SK-N-SH treated with all-trans-retinoic acid at 6 μM for 48 hours (cell line): Measurements from ENCODE around the gene MMADHC.

ENCODE experiments used
- ATAC-seq: fragments of 200-7000 bp; cut with Tn5 transposase; 3 replicates; pipeline ENCODE4 v1.9.1; 2020; ENCODE audit warnings: mild to moderate bottlenecking, moderate library complexity
- CSDC2 ChIP-seq: fragments of 250-450 bp; sonication (Bioruptor Pico); IDR thresholded peaks from 2 replicates; pipeline ENCODE4 v1.5.0; 2020; ENCODE audit warnings: mild to moderate bottlenecking, moderate library complexity
- ESRRG ChIP-seq: fragments of 250-450 bp; sonication (Bioruptor Pico); IDR thresholded peaks from 2 replicates; pipeline ENCODE4 v1.6.1; 2021; ENCODE audit warnings: mild to moderate bottlenecking
- GLIS3 ChIP-seq: fragments of 250-450 bp; sonication (Bioruptor Pico); IDR thresholded peaks from 2 replicates; pipeline ENCODE4 v1.5.0; 2020; ENCODE audit warnings: mild to moderate bottlenecking, moderate library complexity
- ISL1 ChIP-seq: fragments of 250-450 bp; sonication (Bioruptor Pico); IDR thresholded peaks from 2 replicates; pipeline ENCODE4 v2.1.2; 2022; ENCODE audit warnings: mild to moderate bottlenecking, moderate library complexity
- OSR1 ChIP-seq: fragments of 250-450 bp; sonication (Bioruptor Pico); IDR thresholded peaks from 2 replicates; pipeline ENCODE4 v1.8.0; 2022; ENCODE audit warnings: moderate library complexity, mild to moderate bottlenecking, inconsistent platforms
- POU6F1 ChIP-seq: fragments of 250-450 bp; sonication (Bioruptor Pico); IDR thresholded peaks from 2 replicates; pipeline ENCODE4 v1.8.0; 2021; ENCODE audit warnings: low read depth, mild to moderate bottlenecking, moderate library complexity, borderline replicate concordance
- RARB ChIP-seq: fragments of 250-450 bp; sonication (Bioruptor Pico); IDR thresholded peaks from 2 replicates; pipeline ENCODE4 v1.8.0; 2021; ENCODE audit warnings: mild to moderate bottlenecking, moderate library complexity
- SNAI2 ChIP-seq: fragments of 250-450 bp; sonication (Bioruptor Pico); IDR thresholded peaks from 2 replicates; pipeline ENCODE4 v1.5.0; 2020; ENCODE audit warnings: mild to moderate bottlenecking, moderate library complexity
- TCF4 ChIP-seq: fragments of 250-450 bp; sonication (Bioruptor Pico); IDR thresholded peaks from 2 replicates; pipeline ENCODE4 v1.8.0; 2021; ENCODE audit warnings: mild to moderate bottlenecking, moderate library complexity, borderline replicate concordance
- TOX ChIP-seq: fragments of 250-450 bp; sonication (Bioruptor Pico); IDR thresholded peaks from 2 replicates; pipeline ENCODE4 v1.8.0; 2021; ENCODE audit warnings: mild to moderate bottlenecking, moderate library complexity, borderline replicate concordance
- ZFP3 ChIP-seq: fragments of 250-450 bp; sonication (Bioruptor Pico); IDR thresholded peaks from 2 replicates; pipeline ENCODE4 v1.5.0; 2020; ENCODE audit warnings: mild to moderate bottlenecking, moderate library complexity
- ZFP30 ChIP-seq: fragments of 450-650 bp; formaldehyde crosslinking; IDR thresholded peaks from 2 replicates; pipeline ENCODE4 v1.5.0; 2022; ENCODE audit warnings: mild to moderate bottlenecking, moderate library complexity
- ZNF565 ChIP-seq: fragments of 450-650 bp; formaldehyde crosslinking; conservative IDR thresholded peaks from 2 replicates; pipeline ENCODE4 v1.5.0; 2020; ENCODE audit warnings: low read depth, mild to moderate bottlenecking, moderate library complexity
- ZNF70 ChIP-seq: fragments of 450-650 bp; formaldehyde crosslinking; IDR thresholded peaks from 2 replicates; pipeline ENCODE4 v1.5.0; 2020; ENCODE audit warnings: mild to moderate bottlenecking, moderate library complexity
- ZNF8 ChIP-seq: fragments of 450-650 bp; formaldehyde crosslinking; IDR thresholded peaks from 2 replicates; pipeline ENCODE4 v1.5.0; 2020; ENCODE audit warnings: mild to moderate bottlenecking, moderate library complexity
- TF ChIP-seq, protein P1 (sequence below): fragments of 250-450 bp; sonication (Bioruptor Pico); IDR thresholded peaks from 2 replicates; pipeline ENCODE4 v1.8.0; 2020; ENCODE audit warnings: mild to moderate bottlenecking, moderate library complexity, borderline replicate concordance
- TF ChIP-seq, protein P2 (sequence below): fragments of 250-450 bp; sonication (Bioruptor Pico); IDR thresholded peaks from 2 replicates; pipeline ENCODE4 v1.5.1; 2020; ENCODE audit warnings: low read depth, mild to moderate bottlenecking, moderate library complexity
- TF ChIP-seq, protein P3 (sequence below): fragments of 250-450 bp; sonication (Bioruptor Pico); IDR thresholded peaks from 2 replicates; pipeline ENCODE4 v1.5.1; 2021; ENCODE audit warnings: mild to moderate bottlenecking, moderate library complexity
- TF ChIP-seq, protein P4 (sequence below): fragments of 250-450 bp; sonication (Bioruptor Pico); IDR thresholded peaks from 2 replicates; pipeline ENCODE4 v1.5.0; 2020; ENCODE audit warnings: mild to moderate bottlenecking, moderate library complexity

The MMADHC gene

GRCh38 chr2:149556452-149556851 is 31.1 kb downstream of the MMADHC start:
- ATAC-seq = no peak
- TF ChIP-seq ZFP30 (CRISPR knock-in tag) = no peak
- no peak for TF ChIP-seq ESRRG (CRISPR knock-in tag)
- TF ChIP-seq SNAI2 (CRISPR knock-in tag) = no peak

- TF ChIP-seq, protein P1, sequence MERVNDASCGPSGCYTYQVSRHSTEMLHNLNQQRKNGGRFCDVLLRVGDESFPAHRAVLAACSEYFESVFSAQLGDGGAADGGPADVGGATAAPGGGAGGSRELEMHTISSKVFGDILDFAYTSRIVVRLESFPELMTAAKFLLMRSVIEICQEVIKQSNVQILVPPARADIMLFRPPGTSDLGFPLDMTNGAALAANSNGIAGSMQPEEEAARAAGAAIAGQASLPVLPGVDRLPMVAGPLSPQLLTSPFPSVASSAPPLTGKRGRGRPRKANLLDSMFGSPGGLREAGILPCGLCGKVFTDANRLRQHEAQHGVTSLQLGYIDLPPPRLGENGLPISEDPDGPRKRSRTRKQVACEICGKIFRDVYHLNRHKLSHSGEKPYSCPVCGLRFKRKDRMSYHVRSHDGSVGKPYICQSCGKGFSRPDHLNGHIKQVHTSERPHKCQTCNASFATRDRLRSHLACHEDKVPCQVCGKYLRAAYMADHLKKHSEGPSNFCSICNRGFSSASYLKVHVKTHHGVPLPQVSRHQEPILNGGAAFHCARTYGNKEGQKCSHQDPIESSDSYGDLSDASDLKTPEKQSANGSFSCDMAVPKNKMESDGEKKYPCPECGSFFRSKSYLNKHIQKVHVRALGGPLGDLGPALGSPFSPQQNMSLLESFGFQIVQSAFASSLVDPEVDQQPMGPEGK (CRISPR knock-in tag) = no peak
- TF ChIP-seq CSDC2 (no peak), ZFP3 (CRISPR knock-in tag) (no peak), OSR1 (CRISPR knock-in tag) (no peak), ESRRG (CRISPR knock-in tag) (no peak), ZNF565 (CRISPR knock-in tag) (no peak), RARB (CRISPR knock-in tag) (no peak)
- TF ChIP-seq, protein P2, sequence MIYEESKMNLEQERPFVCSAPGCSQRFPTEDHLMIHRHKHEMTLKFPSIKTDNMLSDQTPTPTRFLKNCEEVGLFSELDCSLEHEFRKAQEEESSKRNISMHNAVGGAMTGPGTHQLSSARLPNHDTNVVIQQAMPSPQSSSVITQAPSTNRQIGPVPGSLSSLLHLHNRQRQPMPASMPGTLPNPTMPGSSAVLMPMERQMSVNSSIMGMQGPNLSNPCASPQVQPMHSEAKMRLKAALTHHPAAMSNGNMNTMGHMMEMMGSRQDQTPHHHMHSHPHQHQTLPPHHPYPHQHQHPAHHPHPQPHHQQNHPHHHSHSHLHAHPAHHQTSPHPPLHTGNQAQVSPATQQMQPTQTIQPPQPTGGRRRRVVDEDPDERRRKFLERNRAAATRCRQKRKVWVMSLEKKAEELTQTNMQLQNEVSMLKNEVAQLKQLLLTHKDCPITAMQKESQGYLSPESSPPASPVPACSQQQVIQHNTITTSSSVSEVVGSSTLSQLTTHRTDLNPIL (CRISPR knock-in tag) = no peak
- no peak for ATAC-seq
Observed at GRCh38 chr2:149552830-149553229, 34.7 kb downstream of the MMADHC start.

DNA sequence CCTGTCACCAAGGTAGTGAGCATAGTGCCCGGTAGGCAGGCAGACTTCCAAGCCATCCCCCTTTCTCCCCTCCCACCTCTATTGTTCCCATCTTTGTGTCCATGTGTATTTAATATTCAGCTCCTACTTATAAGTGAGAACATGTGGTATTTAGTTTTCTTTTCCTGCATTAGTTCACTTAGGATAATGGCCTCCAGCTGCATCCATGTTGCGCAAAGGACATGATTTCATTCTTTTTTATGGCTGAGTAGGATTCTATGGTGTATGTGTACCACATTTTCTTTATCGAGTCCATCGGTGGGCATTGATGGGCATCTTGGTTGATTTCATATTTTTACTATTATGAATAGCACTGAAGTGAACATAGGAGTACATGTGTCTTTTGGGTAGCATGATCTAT is 35.3 kb downstream of the MMADHC start:
- TF ChIP-seq ZNF70 (CRISPR knock-in tag) = no peak
- no peak for TF ChIP-seq SNAI2 (CRISPR knock-in tag)
- TF ChIP-seq, protein P1 (CRISPR knock-in tag) = no peak
- no peak for TF ChIP-seq POU6F1 (CRISPR knock-in tag)
- TF ChIP-seq ZNF565 (CRISPR knock-in tag) = no peak
- TF ChIP-seq, protein P2 (CRISPR knock-in tag) = no peak
- no peak for TF ChIP-seq OSR1 (CRISPR knock-in tag)
- no peak for TF ChIP-seq GLIS3 (CRISPR knock-in tag)
- no peak for TF ChIP-seq TOX (CRISPR knock-in tag)
- no peak for TF ChIP-seq RARB (CRISPR knock-in tag)
- TF ChIP-seq, all 23 proteins: peak for 0
- ATAC-seq = no peak

- no peak for ATAC-seq
- TF ChIP-seq OSR1 (CRISPR knock-in tag) = no peak
- TF ChIP-seq RARB (CRISPR knock-in tag) = no peak
- TF ChIP-seq, protein P3, sequence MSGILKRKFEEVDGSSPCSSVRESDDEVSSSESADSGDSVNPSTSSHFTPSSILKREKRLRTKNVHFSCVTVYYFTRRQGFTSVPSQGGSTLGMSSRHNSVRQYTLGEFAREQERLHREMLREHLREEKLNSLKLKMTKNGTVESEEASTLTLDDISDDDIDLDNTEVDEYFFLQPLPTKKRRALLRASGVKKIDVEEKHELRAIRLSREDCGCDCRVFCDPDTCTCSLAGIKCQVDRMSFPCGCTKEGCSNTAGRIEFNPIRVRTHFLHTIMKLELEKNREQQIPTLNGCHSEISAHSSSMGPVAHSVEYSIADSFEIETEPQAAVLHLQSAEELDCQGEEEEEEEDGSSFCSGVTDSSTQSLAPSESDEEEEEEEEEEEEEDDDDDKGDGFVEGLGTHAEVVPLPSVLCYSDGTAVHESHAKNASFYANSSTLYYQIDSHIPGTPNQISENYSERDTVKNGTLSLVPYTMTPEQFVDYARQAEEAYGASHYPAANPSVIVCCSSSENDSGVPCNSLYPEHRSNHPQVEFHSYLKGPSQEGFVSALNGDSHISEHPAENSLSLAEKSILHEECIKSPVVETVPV (CRISPR knock-in tag) = no peak
- no peak for TF ChIP-seq ZNF8 (CRISPR knock-in tag)
- TF ChIP-seq ZNF70 (CRISPR knock-in tag) = no peak
- TF ChIP-seq ISL1 = no peak
- TF ChIP-seq, protein P1 (CRISPR knock-in tag) = no peak
- TF ChIP-seq ZFP3 (CRISPR knock-in tag) = no peak
- no peak for TF ChIP-seq TCF4 (CRISPR knock-in tag)
- TF ChIP-seq, protein P4, sequence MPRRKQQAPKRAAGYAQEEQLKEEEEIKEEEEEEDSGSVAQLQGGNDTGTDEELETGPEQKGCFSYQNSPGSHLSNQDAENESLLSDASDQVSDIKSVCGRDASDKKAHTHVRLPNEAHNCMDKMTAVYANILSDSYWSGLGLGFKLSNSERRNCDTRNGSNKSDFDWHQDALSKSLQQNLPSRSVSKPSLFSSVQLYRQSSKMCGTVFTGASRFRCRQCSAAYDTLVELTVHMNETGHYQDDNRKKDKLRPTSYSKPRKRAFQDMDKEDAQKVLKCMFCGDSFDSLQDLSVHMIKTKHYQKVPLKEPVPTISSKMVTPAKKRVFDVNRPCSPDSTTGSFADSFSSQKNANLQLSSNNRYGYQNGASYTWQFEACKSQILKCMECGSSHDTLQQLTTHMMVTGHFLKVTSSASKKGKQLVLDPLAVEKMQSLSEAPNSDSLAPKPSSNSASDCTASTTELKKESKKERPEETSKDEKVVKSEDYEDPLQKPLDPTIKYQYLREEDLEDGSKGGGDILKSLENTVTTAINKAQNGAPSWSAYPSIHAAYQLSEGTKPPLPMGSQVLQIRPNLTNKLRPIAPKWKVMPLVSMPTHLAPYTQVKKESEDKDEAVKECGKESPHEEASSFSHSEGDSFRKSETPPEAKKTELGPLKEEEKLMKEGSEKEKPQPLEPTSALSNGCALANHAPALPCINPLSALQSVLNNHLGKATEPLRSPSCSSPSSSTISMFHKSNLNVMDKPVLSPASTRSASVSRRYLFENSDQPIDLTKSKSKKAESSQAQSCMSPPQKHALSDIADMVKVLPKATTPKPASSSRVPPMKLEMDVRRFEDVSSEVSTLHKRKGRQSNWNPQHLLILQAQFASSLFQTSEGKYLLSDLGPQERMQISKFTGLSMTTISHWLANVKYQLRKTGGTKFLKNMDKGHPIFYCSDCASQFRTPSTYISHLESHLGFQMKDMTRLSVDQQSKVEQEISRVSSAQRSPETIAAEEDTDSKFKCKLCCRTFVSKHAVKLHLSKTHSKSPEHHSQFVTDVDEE = no peak
- TF ChIP-seq, protein P2 (CRISPR knock-in tag) = no peak
- TF ChIP-seq ZFP30 (CRISPR knock-in tag) = no peak
Observed at GRCh38 chr2:149544692-149545091, 42.9 kb downstream of the MMADHC start.
